ENCODE data around the gene VAPB. TPM values are rescaled to one million over a fixed set of nuclear protein-coding genes. Genes with fewer than 3 reads are reported as not detected.
"Not testable (repeated sequence)": the region's sequence is repeated elsewhere in the genome, so short reads cannot be mapped to it uniquely, and the experiment has no call there.

VAPB gene
- total RNA-seq, 1 donor from 2014 or later, result 66.1 TPM

GRCh38 chr20:58407201-58407873 lies 18.3 kb downstream of the VAPB start:
- DNase-seq (ENCODE audit: low spot score), result no peak

DNA sequence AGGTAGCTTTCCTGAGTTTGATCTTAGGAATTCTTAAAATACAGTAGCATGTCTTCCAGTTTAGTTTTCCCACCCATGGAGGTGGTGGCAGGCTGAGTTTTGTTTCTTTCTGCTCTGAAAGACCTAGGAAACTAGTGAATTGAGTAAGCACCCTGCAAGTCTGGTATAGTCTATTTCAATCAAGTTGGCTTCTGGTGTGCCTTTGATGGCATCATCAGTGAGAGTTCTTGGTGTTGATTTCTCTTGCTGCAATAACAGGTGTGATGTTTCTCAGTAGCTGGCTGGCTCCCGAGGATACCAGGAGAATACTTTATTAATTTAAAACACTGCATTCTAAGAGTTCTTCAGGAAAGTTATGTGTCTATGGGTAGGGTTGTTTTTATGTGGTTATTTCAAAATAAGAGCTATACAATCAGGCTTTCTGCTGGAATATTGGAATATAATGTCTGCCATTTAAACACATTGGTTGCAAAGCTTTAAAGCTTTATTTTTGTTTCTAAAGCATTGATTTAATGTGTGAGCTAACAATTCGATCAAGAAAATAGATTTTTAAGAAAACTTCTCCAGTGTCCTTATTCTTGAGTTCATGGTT lies 19.0 kb downstream of the VAPB start:
- no peak for DNase-seq (ENCODE audit: low spot score)

GRCh38 chr20:58408603-58409246 lies 19.7 kb downstream of the VAPB start:
- DNase-seq (ENCODE audit: low spot score), result no peak

DNA sequence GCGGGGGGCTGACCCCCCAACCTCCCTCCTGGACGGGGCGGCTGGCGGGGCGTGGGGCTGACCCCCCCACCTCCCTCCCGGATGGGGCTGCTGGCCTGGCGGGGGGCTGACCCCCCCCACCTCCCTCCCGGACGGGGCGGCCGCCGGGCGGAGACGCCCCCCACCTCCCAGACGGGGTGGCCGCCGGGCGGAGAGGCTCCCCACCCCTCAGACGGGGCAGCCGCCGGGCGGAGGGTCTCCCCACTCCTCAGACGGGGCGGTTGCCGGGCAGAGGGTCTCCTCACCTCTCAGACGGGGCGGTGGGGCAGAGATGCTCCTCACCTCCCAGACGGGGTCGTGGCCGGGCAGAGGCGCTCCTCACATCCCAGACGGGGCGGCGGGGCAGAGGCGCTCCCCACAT lies 25.2 kb downstream of the VAPB start:
- DNase-seq (ENCODE audit: low spot score), result not testable (repeated sequence)

- DNase-seq (ENCODE audit: low spot score), result not testable (repeated sequence)
Observed at GRCh38 chr20:58414786-58415185, 25.8 kb downstream of the VAPB start.

DNA sequence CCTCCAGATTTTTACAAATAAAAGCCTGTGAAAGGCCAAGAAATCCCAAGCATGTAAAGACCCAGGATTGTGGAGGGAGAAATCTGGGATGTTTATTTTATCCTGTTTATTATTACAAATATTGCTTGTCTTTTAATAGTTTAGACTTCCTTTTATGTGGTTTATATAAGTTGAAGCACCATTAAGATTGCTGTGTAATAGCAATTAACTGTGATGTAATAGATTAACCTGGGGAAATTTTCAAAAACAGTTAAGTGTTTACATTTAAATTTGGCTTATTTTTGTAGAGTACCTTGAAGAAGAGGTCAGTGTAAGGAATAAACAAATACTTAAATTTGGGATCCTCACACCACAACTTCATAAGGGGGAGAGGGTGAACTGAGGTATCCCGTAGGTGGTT lies 27.0 kb downstream of the VAPB start:
- DNase-seq (ENCODE audit: low spot score), result no peak

DNA sequence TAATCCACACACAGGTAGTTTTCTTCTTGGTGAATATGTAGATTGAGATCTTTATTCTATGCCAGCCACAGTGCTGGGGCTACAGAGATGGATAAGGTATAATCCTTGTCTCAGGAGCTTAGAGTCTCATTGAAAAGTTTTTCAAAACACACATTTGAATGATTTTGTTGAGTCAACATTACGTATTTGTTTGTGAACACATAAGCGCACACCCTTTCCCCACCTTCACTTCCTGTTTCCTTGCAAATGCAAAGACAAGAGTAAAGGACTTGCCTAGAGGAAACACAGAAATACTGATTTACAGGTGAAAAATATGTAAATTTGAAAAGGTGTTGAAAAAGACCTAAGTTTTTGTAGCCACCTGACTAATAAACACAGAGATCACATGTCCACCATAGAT lies 27.8 kb downstream of the VAPB start:
- DNase-seq (ENCODE audit: low spot score), result no peak

DNA sequence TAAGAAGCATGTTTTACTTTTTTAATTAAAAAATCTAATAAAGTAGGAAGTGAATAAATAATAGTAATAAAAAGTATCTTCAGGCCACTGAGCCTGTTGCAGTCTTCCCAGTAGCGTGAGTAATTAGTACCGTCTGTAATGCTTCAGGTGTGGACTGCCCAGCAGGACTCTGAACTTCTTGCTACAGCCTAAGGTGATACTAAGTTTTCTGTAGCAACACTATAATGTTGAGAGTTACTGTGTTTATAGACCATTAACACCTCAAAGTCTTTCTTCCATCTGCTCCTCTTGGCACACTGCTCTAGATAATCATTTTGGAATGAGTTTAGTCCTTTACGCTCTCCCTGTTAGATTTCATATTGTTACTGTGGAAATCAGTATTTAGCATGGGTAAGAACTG lies 28.4 kb downstream of the VAPB start:
- DNase-seq (ENCODE audit: low spot score), result no peak

DNA sequence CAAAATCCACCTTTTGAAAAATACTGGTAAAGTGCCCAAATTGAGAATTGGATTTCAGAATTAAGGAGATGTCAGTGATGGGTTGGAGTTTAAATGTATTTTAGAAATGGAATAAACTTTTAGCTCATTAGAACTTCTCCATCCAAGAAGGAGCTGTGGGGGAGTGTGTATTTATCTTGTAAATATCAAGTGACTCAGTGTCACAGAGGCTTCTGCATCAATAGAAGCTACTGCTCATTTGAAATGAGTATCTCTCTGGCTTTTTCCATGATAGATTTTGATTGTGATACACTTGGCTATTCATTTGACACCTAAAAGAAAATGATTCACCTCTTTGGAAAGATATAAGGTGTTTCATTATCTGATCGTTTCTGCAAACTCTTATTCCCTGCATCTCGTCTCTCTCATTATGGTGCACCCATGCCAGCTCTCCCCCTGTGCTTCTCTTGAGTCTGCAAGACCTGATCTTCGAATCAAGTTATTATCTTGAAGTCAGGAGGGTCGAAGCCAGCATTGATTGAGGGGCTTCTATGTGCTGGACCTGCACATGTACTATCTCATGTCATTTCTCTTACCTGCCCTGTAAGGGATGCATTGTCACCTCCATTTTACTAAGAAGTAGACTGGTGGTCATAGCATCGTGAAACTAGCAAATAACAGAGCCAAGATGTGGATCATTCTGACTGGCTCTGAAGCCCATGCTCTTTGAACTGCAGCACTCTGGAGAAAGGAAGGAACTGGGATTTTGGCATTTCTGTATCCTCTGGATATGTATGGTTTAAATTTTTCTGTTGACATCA lies 30.1 kb downstream of the VAPB start:
- no peak for DNase-seq (ENCODE audit: low spot score)

GRCh38 chr20:58420798-58421496 lies 31.9 kb downstream of the VAPB start:
- DNase-seq (ENCODE audit: low spot score), result no peak

DNA sequence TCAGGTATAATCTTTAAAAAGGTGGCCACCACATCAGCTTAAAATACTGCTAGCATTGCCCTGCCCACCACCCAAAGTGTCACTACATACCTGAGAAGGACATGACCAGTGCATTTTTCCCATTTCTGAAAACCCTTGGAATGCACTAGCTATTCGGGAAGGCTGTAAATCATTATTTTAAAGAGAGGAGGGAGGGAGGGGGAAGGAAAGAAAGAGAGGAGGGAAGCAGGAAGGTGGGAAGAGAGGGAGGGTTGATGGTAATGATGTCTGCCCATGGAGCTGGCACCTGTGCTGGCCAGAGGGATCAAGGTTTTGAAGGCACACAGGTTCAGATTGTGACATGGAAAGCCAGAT lies 32.4 kb downstream of the VAPB start:
- DNase-seq (ENCODE audit: low spot score), result no peak

DNA sequence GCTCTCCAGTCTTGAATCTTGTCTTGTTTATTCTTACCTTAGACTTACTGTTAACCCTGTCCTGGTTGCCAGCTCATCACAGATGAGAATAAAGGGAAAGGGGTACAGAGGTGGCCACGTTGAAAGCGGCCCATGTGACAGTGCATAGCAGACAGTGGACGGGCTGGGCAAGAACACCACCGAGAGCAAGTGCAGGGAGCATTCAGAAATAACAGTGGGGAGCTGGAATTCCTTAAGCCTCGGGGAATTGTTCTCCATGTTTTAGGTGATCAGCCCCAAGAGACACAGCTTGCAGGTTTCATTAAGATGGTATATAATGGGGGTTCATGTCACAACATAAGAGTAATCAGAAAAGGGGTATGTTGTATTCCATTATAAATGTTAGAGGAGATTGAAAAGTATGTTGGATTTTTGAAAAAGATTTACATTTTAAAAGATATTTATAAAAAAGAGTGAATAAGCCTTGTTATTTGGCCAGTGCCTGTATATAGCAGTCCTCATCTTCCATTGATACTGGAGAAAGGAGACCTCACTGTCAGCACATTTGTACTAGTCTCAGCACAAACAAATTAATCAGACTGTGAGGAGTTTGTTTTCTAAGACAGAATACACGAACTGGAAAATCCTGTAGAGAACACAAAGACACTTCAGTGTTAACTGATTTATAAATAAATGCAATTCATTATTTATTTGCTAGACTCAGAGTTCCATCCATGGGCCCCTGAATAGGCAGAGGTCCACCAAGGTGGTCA lies 35.4 kb downstream of the VAPB start:
- DNase-seq (ENCODE audit: low spot score), result no peak

GRCh38 chr20:58427571-58427970 lies 38.5 kb downstream of the VAPB start:
- not testable (repeated sequence) for DNase-seq (ENCODE audit: low spot score)

- no peak for DNase-seq (ENCODE audit: low spot score)
Observed at GRCh38 chr20:58428364-58428763, 39.3 kb downstream of the VAPB start.

DNA sequence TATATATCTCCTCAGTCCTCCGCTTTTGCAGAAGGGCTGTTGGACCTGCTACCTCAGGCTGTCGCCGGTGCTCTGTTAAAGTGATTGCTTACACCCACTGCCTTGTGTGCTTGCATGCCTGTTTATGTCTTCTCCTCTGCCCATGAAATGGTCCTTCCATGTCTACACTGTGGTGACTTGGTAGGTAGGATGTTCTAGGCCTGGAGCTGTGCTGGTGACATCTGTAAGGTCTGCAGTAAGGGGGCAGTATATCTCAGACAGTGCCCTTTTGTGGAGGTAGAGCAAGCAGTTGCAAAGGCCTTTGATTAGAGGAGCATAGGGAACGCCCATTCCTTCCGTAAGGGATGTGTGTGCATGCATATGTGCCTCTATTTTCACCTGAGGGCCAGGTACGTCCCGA lies 40.3 kb downstream of the VAPB start:
- DNase-seq (ENCODE audit: low spot score), result no peak

DNA sequence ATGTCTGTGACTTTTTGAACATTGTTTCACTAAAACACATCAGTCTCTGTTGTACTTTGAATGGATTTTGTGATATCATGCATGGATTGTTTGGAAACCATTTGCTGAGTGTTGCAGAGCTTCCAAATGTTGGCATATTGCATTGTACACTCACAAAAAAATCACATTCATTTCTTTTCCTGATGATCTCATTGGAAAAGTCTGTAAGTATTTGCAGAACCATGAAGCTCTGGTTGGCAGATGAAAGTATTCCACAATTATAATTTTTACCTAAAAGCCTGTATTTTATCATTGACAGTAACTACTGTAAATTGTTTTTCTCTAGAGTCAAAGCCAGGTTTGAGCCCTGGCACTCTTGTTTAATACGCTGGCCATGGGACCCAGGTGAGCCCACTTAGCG lies 42.1 kb downstream of the VAPB start:
- DNase-seq (ENCODE audit: low spot score), result no peak

GRCh38 chr20:58432186-58432954 lies 43.3 kb downstream of the VAPB start:
- no peak for DNase-seq (ENCODE audit: low spot score)

DNA sequence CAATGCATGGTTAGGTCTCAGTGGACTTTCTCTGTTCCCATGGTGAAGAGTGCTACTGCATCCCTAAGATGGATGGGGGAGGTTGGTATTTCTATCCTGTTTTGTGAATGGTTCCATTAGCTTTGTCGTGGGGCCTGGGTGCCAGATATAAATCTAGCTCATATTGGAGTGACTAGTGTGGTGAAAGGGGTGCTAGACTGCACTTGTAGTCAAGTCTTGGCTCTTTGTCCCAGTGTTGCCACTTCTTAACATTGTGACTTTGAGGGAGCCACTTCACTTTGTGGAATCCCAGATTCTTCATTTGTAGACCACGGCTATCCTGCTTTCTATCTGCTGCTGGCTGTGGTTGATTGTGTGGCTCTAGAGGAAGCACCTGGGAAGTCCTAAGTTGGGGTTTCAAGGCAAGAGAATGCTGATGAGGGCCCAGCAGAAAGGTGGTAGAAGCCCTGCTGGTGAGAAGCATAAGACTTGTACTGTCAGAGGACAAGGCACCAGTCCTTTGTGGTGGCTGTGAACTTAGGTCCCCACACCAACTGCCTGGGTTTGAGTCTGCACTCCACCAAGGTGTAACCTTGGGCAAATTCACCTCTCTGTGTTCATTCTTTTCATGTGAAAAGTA lies 44.1 kb downstream of the VAPB start:
- no peak for DNase-seq (ENCODE audit: low spot score)

- no peak for DNase-seq (ENCODE audit: low spot score)
Observed at GRCh38 chr20:58433759-58434158, 44.7 kb downstream of the VAPB start.

DNA sequence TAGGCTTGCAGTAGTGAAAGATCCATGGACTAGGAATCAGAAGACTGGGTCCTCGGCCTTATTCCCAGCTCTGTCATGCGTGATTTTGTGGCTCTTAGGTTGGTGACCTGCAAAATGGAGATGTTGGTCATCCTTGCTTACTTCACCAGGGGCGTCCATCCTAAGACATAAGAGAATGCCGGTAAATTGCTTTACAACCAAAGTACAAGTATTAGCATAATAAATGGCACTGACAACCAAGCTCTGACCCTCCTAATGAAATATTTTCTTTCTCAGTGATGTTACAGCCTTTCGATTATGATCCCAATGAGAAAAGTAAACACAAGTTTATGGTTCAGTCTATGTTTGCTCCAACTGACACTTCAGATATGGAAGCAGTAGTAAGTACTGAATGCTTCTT lies 45.3 kb downstream of the VAPB start:
- DNase-seq (ENCODE audit: low spot score), result no peak

All from ureter (tissue), 1 donor.